SKM-1 treated with dmso at 0.1 percent for 144 hours (cell line): ENCODE measurements around the gene PIGZ.

Source experiments
- DNase-seq: peaks from one replicate; lab custom pipeline; 2025; ENCODE audit not compliant: unreplicated experiment; lab: John Stamatoyannopoulos, UW

Gene PIGZ

GRCh38 chr3:197001972-197002700 lies 33.5 kb upstream of the PIGZ start:
- no peak for DNase-seq

- no peak for DNase-seq
Measured at GRCh38 chr3:197001106-197001971, 32.7 kb upstream of the PIGZ start.

- no peak for DNase-seq
Measured at GRCh38 chr3:197000211-197000610, 31.6 kb upstream of the PIGZ start.

- no peak for DNase-seq
Measured at GRCh38 chr3:196998966-196999760, 30.5 kb upstream of the PIGZ start.

- DNase-seq, result no peak
Measured at GRCh38 chr3:196997311-196997710, 28.7 kb upstream of the PIGZ start.

- DNase-seq, result no peak
Measured at GRCh38 chr3:196996454-196997265, 28.0 kb upstream of the PIGZ start.

- DNase-seq, result no peak
Measured at GRCh38 chr3:196995646-196996355, 27.2 kb upstream of the PIGZ start.

GRCh38 chr3:196995027-196995426 lies 26.4 kb upstream of the PIGZ start:
- DNase-seq, result no peak

GRCh38 chr3:196994056-196994455 lies 25.4 kb upstream of the PIGZ start:
- DNase-seq, result no peak

- DNase-seq, result no peak
Measured at GRCh38 chr3:196992461-196993065, 23.9 kb upstream of the PIGZ start.

- no peak for DNase-seq
Measured at GRCh38 chr3:196991581-196992460, 23.2 kb upstream of the PIGZ start.

GRCh38 chr3:196990601-196991007 lies 22.0 kb upstream of the PIGZ start:
- no peak for DNase-seq

GRCh38 chr3:196989721-196990262 lies 21.2 kb upstream of the PIGZ start:
- no peak for DNase-seq

- no peak for DNase-seq
Measured at GRCh38 chr3:196988241-196989029, 19.8 kb upstream of the PIGZ start.

GRCh38 chr3:196987022-196987421 lies 18.4 kb upstream of the PIGZ start:
- DNase-seq, result no peak

GRCh38 chr3:196985954-196986885 lies 17.6 kb upstream of the PIGZ start:
- no peak for DNase-seq
